Mesodermal cell (in vitro differentiated cells): ENCODE results near the gene TNFRSF19.

Source experiments
- H3K27ac ChIP-seq: 2 replicates; pipeline ENCODE4 v1.7.0; 2013; ENCODE audit warnings: mild to moderate bottlenecking, low read depth, low read length, moderate library complexity; ENCODE audit not compliant: severe bottlenecking
- H3K36me3 ChIP-seq: 2 replicates; pipeline ENCODE4 v1.7.1; 2013; ENCODE audit warnings: mild to moderate bottlenecking, low read length, moderate library complexity; ENCODE audit not compliant: control insufficient read depth, insufficient read depth
- H3K4me1 ChIP-seq: one replicate; pipeline ENCODE4 v1.7.1; 2013; ENCODE audit warnings: mild to moderate bottlenecking, low read length; ENCODE audit not compliant: insufficient read depth, control insufficient read depth, poor library complexity, severe bottlenecking
- H3K4me3 ChIP-seq: 2 replicates; pipeline ENCODE4 v1.7.0; 2013; ENCODE audit warnings: low read length, control low read depth, mild to moderate bottlenecking; ENCODE audit not compliant: insufficient read depth, poor library complexity, severe bottlenecking; ENCODE audit errors: extremely low read depth
- H3K9me3 ChIP-seq: 2 replicates; pipeline ENCODE4 v1.7.1; 2013; ENCODE audit warnings: mild to moderate bottlenecking, low read length, moderate library complexity; ENCODE audit not compliant: control insufficient read depth
- WGBS, 2 experiments: methylation state at CpG; one replicate each; pipeline ENCODE4 v1.1.5; 2013; ENCODE audit warnings: missing lambda C conversion rate in 2 of 2; ENCODE audit not compliant: insufficient coverage in 2 of 2; 5-methylcytosine and 5-hydroxymethylcytosine counted together

TNFRSF19 gene

DNA sequence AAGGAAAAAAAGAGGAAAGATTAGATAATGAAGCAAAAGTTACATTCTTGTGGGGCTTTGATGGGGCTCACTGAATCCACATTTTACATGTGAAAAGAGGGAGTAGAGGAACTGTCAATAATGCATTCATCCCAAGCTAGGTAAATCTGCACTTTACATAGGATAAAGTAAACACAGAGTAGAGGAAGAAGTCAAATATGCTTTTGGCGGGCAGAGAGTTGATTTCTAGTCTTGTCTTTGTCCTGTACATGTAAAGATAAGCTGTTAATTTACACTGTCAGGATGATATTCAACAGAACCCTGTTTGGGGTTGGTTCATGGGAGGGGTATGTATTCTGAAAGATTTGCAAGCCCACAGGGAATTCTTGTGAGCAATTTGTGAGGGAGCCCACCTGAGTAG is 18.0 kb upstream of the TNFRSF19 start:
- H3K27ac ChIP-seq: peak overlapping the region; percentile 71
- H3K4me3 ChIP-seq: no peak overlapping the region
- 18 to 67% methylated on average over 1 of the region's 1 CpG for WGBS, 2 experiments
- no peaks in the 10 kb centered on the region for H3K36me3 ChIP-seq
- peaks cover 7% of the 10 kb centered on the region for H3K9me3 ChIP-seq
- peaks cover 4% of the 10 kb centered on the region for H3K4me1 ChIP-seq

DNA sequence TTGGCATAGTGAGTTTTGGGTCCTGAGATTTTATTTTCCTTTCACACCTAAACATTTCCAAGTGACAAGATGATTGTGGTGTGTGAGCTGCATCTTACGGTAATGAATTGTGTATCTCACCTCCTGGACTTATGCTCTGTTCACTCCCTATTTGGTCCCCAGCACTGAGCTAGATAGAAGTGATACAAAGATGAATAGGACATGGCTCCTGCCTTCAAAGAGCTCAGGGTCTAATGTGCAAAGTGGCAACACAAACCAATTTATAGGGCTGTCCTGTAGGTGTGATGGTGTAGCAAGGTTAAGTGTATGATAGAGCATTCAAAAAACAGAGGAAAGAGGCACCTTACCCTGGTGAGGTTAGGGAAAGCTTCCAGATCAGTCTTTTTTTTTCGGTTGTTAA is 17.6 kb upstream of the TNFRSF19 start:
- 80% methylated on average over 1 of the region's 2 CpGs; no CpG with 5 or more reads in 1 of the 2 experiments for WGBS, 2 experiments
- Histone ChIP-seq H3K27ac (no peak overlapping the region), H3K9me3 (peaks cover 7% of the 10 kb centered on the region), H3K4me3 (no peak overlapping the region), H3K4me1 (peaks cover 4% of the 10 kb centered on the region), H3K36me3 (no peaks in the 10 kb centered on the region)

DNA sequence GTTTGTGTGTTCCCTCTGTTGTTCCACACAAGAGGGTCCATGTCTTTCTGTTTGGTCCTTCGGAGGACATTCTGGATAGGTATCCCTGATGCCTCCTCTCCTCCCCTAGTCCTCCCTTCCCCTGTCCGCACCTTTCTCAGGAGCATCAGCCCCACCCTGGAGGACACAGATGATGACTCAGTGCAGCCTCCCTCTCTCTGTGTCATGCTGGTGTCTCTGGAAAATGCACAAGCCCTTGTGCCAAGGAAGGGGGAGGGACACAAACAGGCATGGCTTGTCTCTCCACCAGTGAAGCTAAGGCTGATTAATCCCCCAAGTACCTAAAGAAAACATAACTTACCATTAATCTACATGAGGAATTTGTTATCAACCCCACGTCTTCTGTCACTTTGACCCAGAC is 16.2 kb upstream of the TNFRSF19 start:
- peaks cover 4% of the 10 kb centered on the region for H3K4me1 ChIP-seq
- no peaks in the 10 kb centered on the region for H3K36me3 ChIP-seq
- H3K4me3 ChIP-seq: no peak overlapping the region
- H3K27ac ChIP-seq: no peak overlapping the region
- WGBS, 2 experiments: 57 to 85% methylated on average over 2 of the region's 3 CpGs
- H3K9me3 ChIP-seq: peaks cover 6% of the 10 kb centered on the region

DNA sequence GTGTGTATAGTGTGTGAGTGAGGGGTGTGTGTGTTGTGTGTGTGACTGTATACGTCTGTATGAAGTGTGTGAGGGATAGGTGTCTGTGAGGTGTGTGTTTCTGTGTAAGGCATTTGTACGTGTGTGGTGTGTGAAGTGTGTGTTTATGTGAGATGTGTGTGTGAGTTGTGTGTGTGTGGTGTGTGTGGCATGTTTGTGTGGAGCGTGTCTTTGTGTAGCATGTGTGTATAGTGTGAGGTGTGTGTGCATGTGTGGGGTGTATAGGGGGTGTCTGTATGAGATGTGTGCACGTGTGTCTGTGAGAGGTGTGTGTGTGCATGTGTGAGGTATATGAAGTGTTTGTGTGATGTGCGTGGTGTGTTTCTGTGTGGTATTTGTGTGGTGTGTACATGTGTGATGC is 13.2 kb upstream of the TNFRSF19 start:
- no peak overlapping the region for H3K27ac ChIP-seq
- H3K9me3 ChIP-seq: no peaks in the 10 kb centered on the region
- H3K4me1 ChIP-seq: peaks cover 3% of the 10 kb centered on the region
- no peaks in the 10 kb centered on the region for H3K36me3 ChIP-seq
- 91 to 95% methylated on average over 5 of the region's 5 CpGs for WGBS, 2 experiments
- H3K4me3 ChIP-seq: no peak overlapping the region

DNA sequence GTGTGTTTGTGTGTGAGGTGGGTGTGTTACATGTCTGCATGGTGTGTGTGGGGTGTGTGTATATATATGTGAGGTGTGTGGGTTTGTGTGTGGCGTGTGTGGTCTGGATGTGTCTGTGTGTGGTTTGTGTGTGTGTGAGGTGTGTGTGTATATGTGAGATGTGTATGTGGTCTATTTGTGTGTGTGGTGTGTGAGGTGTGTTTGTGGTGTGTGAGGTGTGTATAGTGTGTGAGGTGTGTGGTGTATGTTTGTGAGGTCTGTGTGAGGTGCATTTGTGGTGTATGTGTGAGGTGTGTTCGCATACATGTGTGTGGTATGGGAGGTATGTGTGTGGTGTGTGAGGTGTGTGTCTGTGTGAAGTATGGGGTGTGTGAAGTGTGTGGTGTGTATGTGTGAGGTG is 12.5 kb upstream of the TNFRSF19 start:
- Histone ChIP-seq H3K9me3 (no peaks in the 10 kb centered on the region), H3K4me3 (no peak overlapping the region), H3K4me1 (peaks cover 3% of the 10 kb centered on the region), H3K36me3 (no peaks in the 10 kb centered on the region), H3K27ac (no peak overlapping the region)
- whole genome bisulfite sequencing, 2 experiments: 88 to 95% methylated on average over 2 of the region's 2 CpGs

DNA sequence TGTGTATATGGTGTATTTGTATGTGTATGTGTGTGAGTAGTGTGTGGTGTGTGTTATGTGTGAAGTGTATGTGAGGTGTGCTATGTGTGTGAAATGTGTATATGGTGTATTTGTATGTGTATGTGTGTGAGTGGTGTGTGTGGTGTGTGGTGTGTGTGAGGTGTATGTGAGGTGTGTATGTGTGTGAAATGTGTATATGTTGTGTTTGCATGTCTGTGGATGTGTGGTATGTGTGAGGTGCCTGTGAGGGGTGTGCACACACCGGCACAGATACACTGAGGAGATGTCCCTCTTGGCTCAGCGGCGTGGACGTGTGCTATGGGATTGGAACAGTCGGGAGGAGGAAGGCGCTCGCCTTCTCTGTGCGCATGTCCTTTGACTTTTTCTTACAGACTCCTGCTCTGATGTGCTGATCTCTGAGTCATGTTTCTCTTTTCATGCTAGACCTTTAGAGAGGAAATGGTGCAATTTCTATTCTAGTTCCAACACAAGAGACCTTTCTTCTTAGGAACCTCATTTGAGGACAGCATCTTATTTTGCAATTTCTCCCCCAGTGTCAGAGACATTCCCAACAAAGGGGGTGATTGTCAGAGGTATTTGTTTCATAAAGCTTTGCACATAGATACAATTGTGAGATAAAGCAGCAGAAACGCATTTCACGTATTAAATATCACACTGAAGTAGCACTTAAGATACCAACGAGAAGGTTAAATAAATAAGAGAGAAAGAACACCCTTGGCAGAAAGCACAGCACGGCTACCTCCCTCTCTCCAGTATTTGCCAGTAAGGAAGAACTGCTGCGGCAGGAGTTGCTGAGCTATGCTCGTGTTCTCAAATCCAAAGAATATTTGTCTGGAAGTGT is 11.3 kb upstream of the TNFRSF19 start:
- Histone ChIP-seq H3K9me3 (no peaks in the 10 kb centered on the region), H3K4me1 (peaks cover 3% of the 10 kb centered on the region), H3K36me3 (no peaks in the 10 kb centered on the region), H3K4me3 (no peak overlapping the region), H3K27ac (peak overlapping the region; percentile 89)
- 79 to 84% methylated on average over 6 to 8 of the region's 14 CpGs for WGBS, 2 experiments

DNA sequence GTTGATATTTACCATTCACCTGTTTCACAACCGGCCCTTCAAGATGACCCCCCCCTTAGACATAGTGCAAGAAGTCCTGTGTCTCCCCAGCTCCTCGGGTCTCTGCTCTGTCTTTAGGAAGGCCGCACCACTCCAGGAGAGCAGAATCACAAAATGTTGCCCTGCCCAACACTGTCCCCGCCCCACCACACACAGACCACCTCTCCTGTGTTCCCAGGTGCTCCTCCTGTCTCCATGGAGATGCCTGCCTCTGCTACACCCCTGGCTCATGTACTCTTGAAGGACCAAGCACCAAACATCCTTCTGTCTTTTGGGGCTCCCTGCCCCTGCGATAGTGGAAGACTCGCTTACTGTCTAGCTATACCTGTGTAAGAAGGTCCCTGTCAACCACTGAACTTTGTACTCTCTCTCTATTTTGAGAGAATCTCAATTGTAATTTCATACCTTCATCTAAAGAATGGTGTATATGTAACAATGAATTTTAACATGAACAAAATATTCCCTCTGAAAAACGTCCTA is 9.6 kb upstream of the TNFRSF19 start:
- Histone ChIP-seq H3K4me1 (peaks cover 3% of the 10 kb centered on the region), H3K4me3 (no peak overlapping the region), H3K27ac (no peak overlapping the region), H3K36me3 (no peaks in the 10 kb centered on the region), H3K9me3 (no peaks in the 10 kb centered on the region)
- 91 to 100% methylated on average over 2 to 5 of the region's 7 CpGs for WGBS, 2 experiments

DNA sequence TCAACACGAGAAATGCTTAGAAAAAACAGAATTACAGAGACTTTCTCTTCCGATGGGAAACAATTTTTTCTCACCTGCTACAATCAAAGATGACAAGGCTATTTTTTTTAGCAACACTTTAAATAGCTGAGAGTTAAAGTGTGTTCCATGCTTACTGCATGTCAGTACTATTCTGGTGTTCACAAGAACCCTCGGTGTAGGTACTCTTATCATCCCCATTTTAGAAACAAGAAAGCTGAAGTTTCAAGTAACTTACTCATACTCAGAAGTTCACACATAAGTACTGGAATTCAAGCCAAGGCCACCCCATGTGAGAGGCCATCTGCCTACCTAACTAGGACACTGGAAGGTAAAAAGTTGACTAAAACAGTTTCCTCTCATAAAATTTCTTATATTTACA is 9.0 kb upstream of the TNFRSF19 start:
- Histone ChIP-seq H3K9me3 (no peaks in the 10 kb centered on the region), H3K27ac (no peak overlapping the region), H3K4me3 (no peak overlapping the region), H3K4me1 (peaks cover 3% of the 10 kb centered on the region), H3K36me3 (no peaks in the 10 kb centered on the region)
- WGBS, 2 experiments: 100% methylated on average over 1 to 3 of the region's 3 CpGs

DNA sequence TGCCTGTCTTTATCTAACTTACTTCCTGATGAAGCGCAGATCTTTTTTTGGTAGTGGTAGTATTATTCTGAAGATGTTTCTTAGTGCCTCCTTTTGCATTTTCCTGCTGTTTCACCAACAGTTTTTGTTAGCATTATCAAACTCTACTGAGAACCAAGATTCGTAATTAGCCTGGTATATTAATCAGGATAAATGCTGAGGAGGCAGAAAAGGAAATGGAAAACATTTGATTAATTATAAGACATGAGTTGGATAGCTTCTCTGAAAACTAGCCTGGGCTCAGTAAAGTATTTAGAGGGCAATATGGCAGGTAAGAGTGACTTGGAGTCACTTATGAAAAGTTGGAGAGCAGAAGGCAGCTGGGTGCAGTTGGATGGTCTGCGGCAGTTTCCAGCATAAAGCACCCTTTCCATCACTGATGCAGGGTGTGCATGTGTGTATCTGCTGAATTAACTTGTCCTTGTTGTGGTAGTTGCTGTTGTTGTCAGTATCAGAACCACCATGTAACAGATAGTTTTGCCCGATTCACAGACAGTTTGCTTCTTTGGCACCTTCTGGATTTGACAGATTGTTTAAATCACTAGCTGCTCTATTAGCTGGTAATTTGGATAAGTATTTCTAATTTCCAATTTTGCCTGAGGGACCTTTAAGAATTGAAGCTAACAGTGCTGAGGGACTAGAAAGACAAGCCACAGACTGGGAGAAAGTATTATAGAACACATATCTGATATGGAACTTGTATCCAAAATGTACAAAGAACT is 6.9 kb upstream of the TNFRSF19 start:
- Histone ChIP-seq H3K4me1 (peaks cover 3% of the 10 kb centered on the region), H3K36me3 (no peaks in the 10 kb centered on the region), H3K4me3 (no peak overlapping the region), H3K27ac (no peak overlapping the region), H3K9me3 (no peaks in the 10 kb centered on the region)
- 80 to 90% methylated on average over 1 to 2 of the region's 4 CpGs for WGBS, 2 experiments

DNA sequence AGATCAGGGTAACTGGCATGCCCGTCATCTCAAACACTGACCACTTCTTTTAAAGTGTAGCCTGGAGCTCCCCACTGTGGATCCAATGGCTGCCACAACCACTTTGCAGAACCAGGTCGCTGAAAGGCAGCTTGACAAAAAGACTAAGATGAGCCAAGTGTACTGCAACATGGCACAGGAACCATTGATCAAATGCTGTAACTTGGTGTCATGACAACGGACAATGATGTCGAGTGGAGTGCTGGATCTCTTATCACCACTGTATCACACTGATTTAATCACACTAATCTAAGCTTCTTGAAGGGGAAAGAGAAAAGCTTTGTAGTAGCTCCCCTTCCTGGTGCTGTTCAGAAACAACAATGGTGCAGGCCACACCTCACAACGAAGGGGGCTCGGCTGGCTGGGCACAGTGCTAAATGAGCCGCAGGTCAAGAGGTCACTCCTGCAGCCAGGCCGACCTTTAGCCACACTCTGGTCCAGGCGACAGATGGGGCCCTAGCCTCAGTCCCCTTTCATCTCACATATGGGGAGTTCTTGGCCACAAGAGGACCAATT is 2.2 kb upstream of the TNFRSF19 start:
- peaks cover 8% of the 10 kb centered on the region for H3K4me1 ChIP-seq
- H3K27ac ChIP-seq: peak overlapping the region; percentile 6
- no peaks in the 10 kb centered on the region for H3K9me3 ChIP-seq
- H3K4me3 ChIP-seq: no peak overlapping the region
- 60 to 74% methylated on average over 2 to 5 of the region's 9 CpGs for WGBS, 2 experiments
- H3K36me3 ChIP-seq: no peaks in the 10 kb centered on the region
